NCI-H2196 (cell line): ENCODE data around the gene SGK1.
"Not testable (repeated sequence)": the region's sequence is repeated elsewhere in the genome, so short reads cannot be mapped to it uniquely, and the experiment has no call there.

Experiments
- DNase-seq: peaks from one replicate; lab custom pipeline; 2025; ENCODE audit not compliant: unreplicated experiment; lab: John Stamatoyannopoulos, UW

Gene SGK1

DNA sequence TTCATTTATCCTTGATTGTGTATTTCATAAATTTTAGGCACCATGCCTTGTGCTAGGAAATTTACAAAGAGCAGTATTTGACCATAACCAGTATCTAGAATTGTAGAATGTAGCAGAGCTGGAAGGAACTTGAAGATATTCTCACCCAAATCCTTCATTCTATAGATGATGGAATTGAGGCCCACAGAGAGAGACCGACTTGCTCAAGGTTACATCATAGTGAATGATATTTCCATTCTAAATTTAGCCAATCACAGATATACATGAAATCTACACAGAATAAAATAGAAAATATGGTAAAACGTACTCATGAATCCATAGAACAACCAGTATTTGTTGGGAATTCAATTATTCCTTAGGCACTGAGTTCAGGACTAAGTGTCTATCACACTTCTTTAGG lies 10.9 kb upstream of the SGK1 start:
- no peak for DNase-seq

- no peak for DNase-seq
Observed at GRCh38 chr6:134328138-134328537, 10.2 kb upstream of the SGK1 start.

GRCh38 chr6:134326192-134326591 lies 8.3 kb upstream of the SGK1 start:
- DNase-seq = not testable (repeated sequence)

- no peak for DNase-seq
Observed at GRCh38 chr6:134324766-134325165, 6.9 kb upstream of the SGK1 start.

DNA sequence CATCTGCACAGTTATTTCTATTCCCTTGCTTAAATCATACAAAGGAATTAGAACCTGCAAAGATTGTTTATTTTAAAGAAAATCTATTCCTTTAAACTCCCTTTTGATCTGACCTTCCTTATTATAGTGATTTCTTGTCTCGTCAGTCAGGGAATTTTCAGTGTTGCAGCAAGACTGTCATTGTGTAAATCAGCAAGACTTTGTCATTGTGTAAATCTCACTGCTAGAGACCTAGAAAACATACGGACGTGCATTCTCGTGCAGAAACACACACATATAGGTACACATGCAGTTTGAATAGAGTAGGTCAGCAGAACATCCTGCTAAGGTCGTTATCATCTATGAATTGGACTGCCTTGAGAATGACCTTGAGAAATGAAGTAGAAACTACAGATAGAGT lies 6.2 kb upstream of the SGK1 start:
- no peak for DNase-seq

GRCh38 chr6:134323698-134324097 lies 5.8 kb upstream of the SGK1 start:
- no peak for DNase-seq

DNA sequence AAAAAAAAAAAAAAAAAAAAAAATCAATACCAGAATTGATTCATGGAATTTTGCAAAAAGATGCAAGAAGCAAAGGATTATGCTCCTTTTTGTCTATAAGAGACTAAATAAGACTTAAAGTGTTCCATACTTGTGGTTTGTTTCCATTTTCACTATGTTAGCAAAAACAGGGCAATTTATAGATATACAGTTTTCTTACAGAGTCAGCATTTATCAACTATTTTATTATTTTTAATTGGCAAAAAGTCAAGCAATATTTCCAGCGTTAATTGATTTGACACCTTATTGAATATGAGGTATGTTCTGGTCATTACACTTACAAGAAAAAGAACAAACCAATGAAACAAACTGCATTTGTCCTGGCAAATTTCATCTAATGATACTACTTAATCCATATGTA lies 5.4 kb upstream of the SGK1 start:
- DNase-seq = no peak

DNA sequence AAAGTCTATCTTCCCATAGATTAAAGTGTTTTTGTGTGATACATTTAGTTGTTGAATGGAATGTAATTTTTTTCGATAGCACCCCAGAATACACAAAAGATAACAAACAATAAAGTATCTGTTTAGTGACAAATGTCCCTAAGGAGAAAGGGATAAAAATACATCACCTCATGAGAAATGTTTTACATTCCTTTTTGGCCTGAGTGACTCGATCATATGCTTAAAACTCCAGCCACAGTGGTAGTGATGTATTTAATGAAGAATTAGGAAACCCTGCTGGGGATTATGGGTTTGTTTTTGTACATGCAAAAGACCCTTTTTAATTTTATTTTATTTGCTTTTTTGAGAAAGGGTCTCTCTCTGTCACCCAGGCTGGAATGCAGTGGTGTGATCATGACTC lies 4.3 kb upstream of the SGK1 start:
- DNase-seq = no peak

- no peak for DNase-seq
Observed at GRCh38 chr6:134321246-134321645, 3.3 kb upstream of the SGK1 start.

GRCh38 chr6:134319686-134320085 lies 1.8 kb upstream of the SGK1 start:
- DNase-seq = not testable (repeated sequence)

GRCh38 chr6:134318974-134319281 lies 1.0 kb upstream of the SGK1 start:
- no peak for DNase-seq

GRCh38 chr6:134318236-134318973 lies 493 bp upstream of the SGK1 start:
- no peak for DNase-seq

- no peak for DNase-seq
Observed at GRCh38 chr6:134316733-134317431, 1.0 kb downstream of the SGK1 start.

DNA sequence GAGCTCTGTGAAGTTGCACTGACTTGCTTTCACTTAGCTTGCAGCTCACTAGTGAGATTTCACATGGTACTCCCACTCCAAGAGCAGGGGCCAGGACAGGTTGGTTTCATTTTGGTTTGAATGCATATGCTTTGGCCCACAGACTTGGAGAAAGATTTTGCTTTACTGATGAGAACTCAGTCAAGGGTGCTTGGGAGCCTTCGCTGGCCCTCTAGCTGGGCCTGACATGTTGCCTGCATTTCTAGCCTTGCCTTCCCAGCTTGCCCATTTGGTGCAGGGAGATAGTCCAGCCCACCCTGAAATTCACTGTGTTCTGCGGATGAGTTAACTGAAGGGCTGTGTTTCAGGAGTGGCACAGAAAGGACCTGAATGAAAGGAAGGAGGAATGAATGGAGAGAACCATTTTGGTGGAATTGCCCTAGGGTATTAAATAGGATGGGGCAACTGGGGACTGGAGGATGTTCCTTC lies 1.9 kb downstream of the SGK1 start:
- no peak for DNase-seq

- no peak for DNase-seq
Observed at GRCh38 chr6:134315189-134315588, 2.7 kb downstream of the SGK1 start.

- no peak for DNase-seq
Observed at GRCh38 chr6:134314006-134314821, 3.7 kb downstream of the SGK1 start.

DNA sequence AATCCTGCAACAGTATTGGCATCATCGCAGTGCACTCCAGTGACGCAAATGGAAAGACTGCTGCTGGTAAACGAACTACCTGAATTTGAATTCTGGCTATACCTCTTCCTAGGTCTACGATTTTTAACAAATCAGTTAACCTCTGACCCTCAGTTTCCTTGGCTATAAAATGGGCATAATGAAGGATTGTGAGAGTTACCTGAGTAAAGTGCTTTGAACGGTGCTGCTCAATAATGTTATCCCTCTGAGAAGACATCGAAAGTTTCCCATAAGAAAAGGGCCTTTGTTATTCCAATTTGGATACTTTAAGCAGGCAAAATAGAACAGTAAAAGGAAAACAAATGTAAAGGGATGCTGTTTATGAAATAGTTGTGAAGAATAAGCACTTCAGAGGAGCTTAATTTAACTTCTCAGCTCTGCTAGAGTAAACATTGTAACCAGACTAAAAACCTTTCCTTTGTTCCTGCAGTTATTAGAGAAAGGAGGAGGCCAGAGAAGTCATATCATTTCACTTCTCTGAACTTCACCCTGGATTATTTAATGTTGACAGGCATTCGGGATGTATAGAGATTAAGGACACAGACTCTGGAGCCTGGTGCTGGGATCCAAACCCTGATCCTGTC lies 5.8 kb downstream of the SGK1 start:
- no peak for DNase-seq

DNA sequence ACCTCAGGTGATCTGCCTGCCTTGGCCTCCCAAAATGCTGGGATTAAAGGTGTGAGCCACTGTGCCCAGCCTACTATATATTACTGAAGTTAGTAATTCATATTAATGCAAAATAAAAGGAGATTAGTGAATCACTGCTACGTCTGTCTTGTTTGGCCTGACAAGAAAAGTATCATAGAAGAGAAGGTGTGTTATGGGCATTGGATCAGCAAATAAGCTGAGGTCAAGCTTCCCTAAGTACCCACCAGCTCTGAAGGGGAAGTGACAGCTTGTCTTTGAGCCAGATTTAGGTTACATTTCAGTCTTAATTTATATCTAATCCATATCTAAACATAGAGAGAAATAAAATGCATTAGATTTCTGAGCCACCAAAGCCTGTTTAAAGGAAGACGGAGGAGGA lies 7.1 kb downstream of the SGK1 start:
- DNase-seq = no peak

- no peak for DNase-seq
Observed at GRCh38 chr6:134309983-134310605, 7.8 kb downstream of the SGK1 start.

DNA sequence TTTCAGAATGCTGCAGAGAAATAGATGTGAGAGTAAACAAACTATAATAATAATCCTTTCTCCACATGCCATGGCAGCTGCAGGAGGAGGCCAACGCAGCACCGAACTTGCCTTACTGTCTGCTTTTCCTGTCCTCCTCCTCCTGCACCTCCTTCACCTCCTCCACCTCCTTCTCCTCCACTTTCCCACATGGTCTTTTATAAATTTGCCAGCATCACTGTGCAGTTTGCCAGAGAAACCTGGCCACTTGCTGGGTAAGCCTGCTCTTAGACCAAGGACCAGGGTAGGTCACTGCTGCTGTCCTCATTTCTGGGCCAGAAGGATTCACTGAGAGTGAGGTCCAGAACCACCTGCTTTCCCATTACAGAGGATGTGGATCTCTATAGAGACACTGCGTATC lies 8.7 kb downstream of the SGK1 start:
- no peak for DNase-seq

- DNase-seq = no peak
Observed at GRCh38 chr6:134308800-134309199, 9.1 kb downstream of the SGK1 start.
